Fibroblast of lung (primary cell): ENCODE measurements around the gene CTNND2.

Source experiments
- EZH2 ChIP-seq: IDR thresholded peaks from 2 replicates; pipeline ENCODE4 v1.5.1; 2012; ENCODE audit warnings: low read length, control low read depth, mild to moderate bottlenecking; ENCODE audit errors: missing control alignments
- TF ChIP-seq, protein P1 (sequence below), 2 donors: IDR thresholded peaks in 1 of 2; conservative IDR thresholded peaks in 1 of 2; 1 replicate in 1 of 2; 2 replicates in 1 of 2; pipeline ENCODE4 v1.5.1; 2011 to 2012; ENCODE audit warnings: low read length in 2 of 2, control low read depth in 1 of 2, inconsistent platforms in 1 of 2, low read depth in 1 of 2, mild to moderate bottlenecking in 1 of 2

DNA sequence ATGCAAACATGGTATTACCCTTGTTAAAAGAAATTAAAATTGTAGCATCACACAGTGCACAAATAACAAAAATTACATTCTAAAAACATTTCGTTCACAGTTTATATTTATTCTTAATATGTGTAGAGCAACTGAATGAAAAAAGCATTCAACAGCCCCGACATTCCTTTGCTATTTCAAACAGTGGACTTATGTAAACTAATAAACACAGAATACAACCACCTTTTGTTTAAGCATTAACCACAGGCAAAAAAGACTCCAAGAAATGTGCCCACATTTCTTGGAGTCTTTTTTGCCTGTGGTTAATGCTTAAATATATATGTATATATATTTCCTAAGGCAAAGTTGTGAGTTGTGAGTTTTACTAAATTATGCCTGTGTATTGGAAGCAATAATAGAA, 610.7 kb downstream of the CTNND2 start:
- TF ChIP-seq, protein P1, sequence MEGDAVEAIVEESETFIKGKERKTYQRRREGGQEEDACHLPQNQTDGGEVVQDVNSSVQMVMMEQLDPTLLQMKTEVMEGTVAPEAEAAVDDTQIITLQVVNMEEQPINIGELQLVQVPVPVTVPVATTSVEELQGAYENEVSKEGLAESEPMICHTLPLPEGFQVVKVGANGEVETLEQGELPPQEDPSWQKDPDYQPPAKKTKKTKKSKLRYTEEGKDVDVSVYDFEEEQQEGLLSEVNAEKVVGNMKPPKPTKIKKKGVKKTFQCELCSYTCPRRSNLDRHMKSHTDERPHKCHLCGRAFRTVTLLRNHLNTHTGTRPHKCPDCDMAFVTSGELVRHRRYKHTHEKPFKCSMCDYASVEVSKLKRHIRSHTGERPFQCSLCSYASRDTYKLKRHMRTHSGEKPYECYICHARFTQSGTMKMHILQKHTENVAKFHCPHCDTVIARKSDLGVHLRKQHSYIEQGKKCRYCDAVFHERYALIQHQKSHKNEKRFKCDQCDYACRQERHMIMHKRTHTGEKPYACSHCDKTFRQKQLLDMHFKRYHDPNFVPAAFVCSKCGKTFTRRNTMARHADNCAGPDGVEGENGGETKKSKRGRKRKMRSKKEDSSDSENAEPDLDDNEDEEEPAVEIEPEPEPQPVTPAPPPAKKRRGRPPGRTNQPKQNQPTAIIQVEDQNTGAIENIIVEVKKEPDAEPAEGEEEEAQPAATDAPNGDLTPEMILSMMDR (conservative IDR thresholded peaks at IDR 0.05 in 1 of 2, IDR thresholded peaks at IDR 0.05 in 1 of 2; ENCODE audit: low read depth in 1 of 2, low read length in 2 of 2) = no peak
- TF ChIP-seq EZH2 = no peak
